Endothelial cell of umbilical vein (primary cell): ENCODE data around the gene PTPRT. TPM values are rescaled to one million over a fixed set of nuclear protein-coding genes. Genes with fewer than 3 reads are reported as not detected.

Experiments used
- BruUV-seq: library from RNA; stranded (reverse); fragments of 400-500 nt; replicated peaks from 2 replicates; lab custom pipeline; 2021; lab: Mats Ljungman, UMichigan
- CTCF ChIA-PET: fragments of 300-600, 350-600 bp; sonication (Branson Sonifier 250); formaldehyde crosslinking; loops from one replicate; lab custom pipeline; 2021; ENCODE audit warnings: antibody characterized with exemption, inconsistent platforms; lab: Charles Lee
- POLR2A ChIA-PET: fragments of 300-600, 350-600 bp; sonication (Branson Sonifier 250); formaldehyde crosslinking; loops from one replicate; lab custom pipeline; 2021; ENCODE audit warnings: antibody characterized with exemption, inconsistent platforms; lab: Charles Lee
- DNase-seq: peaks from one replicate; pipeline ENCODE4 v3.0.0-alpha.2; 2011; ENCODE audit warnings: low read depth, low spot score
- FAIRE-seq: peaks from 2 replicates; lab custom pipeline; 2011; peaks lifted over from hg19 to GRCh38; lab: Jason Lieb, UNC
- H2AFZ ChIP-seq: 2 replicates; pipeline ENCODE4 v1.6.0; 2012; ENCODE audit warnings: low read depth, low read length, control low read depth, inconsistent platforms
- H3K27ac ChIP-seq: 2 replicates; pipeline ENCODE4 v1.5.1; 2011; ENCODE audit warnings: low read depth, mild to moderate bottlenecking, control low read depth, low read length, moderate library complexity; ENCODE audit not compliant: insufficient read depth
- H3K27me3 ChIP-seq, 2 experiments: 2 replicates each; pipeline versions ENCODE4 v1.6.0 to v1.6.1; 2011; ENCODE audit warnings: low read length in 2 of 2, mixed read lengths in 1 of 2; ENCODE audit not compliant: control insufficient read depth in 2 of 2, insufficient read depth in 2 of 2
- H3K36me3 ChIP-seq, 2 experiments: 2 replicates in 1 of 2; 3 replicates in 1 of 2; pipeline ENCODE4 v1.5.1; 2011; ENCODE audit warnings: low read length in 2 of 2, mild to moderate bottlenecking in 1 of 2, moderate library complexity in 1 of 2; ENCODE audit not compliant: control insufficient read depth in 2 of 2, insufficient read depth in 2 of 2; ENCODE audit errors: extremely low read depth in 1 of 2
- H3K4me1 ChIP-seq: 3 replicates; pipeline ENCODE4 v1.5.1; 2011; ENCODE audit warnings: mild to moderate bottlenecking, low read length; ENCODE audit not compliant: control insufficient read depth, insufficient read depth; ENCODE audit errors: extremely low read depth
- H3K4me2 ChIP-seq: 2 replicates; pipeline ENCODE4 v1.6.1; 2011; ENCODE audit warnings: low read length, control low read depth, mixed read lengths; ENCODE audit not compliant: insufficient read depth
- H3K4me3 ChIP-seq, 3 experiments: fragments of 200-600 bp in 1 of 3; sonication (generic), shearing (Covaris generic) in 1 of 3; replicated peaks in 1 of 3; 2 replicates each; pipeline ENCODE4 v1.5.1; 2011 to 2016; ENCODE audit warnings: control low read depth in 3 of 3, low read length in 3 of 3, mild to moderate bottlenecking in 2 of 3, inconsistent platforms in 1 of 3, low read depth in 1 of 3, moderate library complexity in 1 of 3; ENCODE audit not compliant: insufficient read depth in 1 of 3
- H3K79me2 ChIP-seq: 2 replicates; pipeline ENCODE4 v1.6.0; 2012; ENCODE audit warnings: low read length, inconsistent platforms; ENCODE audit not compliant: control insufficient read depth, insufficient read depth
- H3K9ac ChIP-seq: replicated peaks from 2 replicates; pipeline ENCODE3; 2011; ENCODE audit warnings: low read length, control low read depth; ENCODE audit not compliant: insufficient read depth; ENCODE audit errors: extremely low read depth
- H3K9me1 ChIP-seq: replicated peaks from 3 replicates; pipeline ENCODE4 v1.6.0; 2011; ENCODE audit warnings: mild to moderate bottlenecking, low read length; ENCODE audit not compliant: control insufficient read depth, insufficient read depth; ENCODE audit errors: extremely low read depth
- H3K9me3 ChIP-seq: replicated peaks from 2 replicates; pipeline ENCODE4 v1.5.1; 2012; ENCODE audit warnings: low read length, inconsistent platforms; ENCODE audit not compliant: control insufficient read depth, insufficient read depth
- H4K20me1 ChIP-seq: replicated peaks from 2 replicates; pipeline ENCODE3; 2011; ENCODE audit warnings: mild to moderate bottlenecking, low read length; ENCODE audit not compliant: control insufficient read depth, insufficient read depth; ENCODE audit errors: extremely low read depth
- CTCF ChIP-seq, 2 donors: IDR thresholded peaks; 1 replicate in 1 of 2; 2 replicates in 1 of 2; pipeline ENCODE4 v1.5.1; 2011; ENCODE audit warnings: low read length in 2 of 2, mild to moderate bottlenecking in 2 of 2, moderate library complexity in 2 of 2, control low read depth in 1 of 2, inconsistent platforms in 1 of 2, low read depth in 1 of 2; ENCODE audit not compliant: insufficient read depth in 1 of 2; ENCODE audit errors: extremely low read depth in 1 of 2
- EZH2 ChIP-seq: IDR thresholded peaks from 2 replicates; pipeline ENCODE4 v1.6.1; 2012; ENCODE audit warnings: borderline replicate concordance, low read depth, mild to moderate bottlenecking, moderate library complexity, low read length, inconsistent platforms; ENCODE audit not compliant: severe bottlenecking
- FOS ChIP-seq: IDR thresholded peaks from 2 replicates; pipeline ENCODE4 v1.6.1; 2011; ENCODE audit warnings: mild to moderate bottlenecking, low read length, moderate library complexity, borderline replicate concordance; ENCODE audit not compliant: insufficient read depth
- GATA2 ChIP-seq: IDR thresholded peaks from 2 replicates; pipeline ENCODE4 v1.7.0; 2011; ENCODE audit warnings: low read depth, mild to moderate bottlenecking, moderate library complexity, mixed read lengths, low read length; ENCODE audit not compliant: insufficient read length, insufficient read depth
- JUN ChIP-seq: IDR thresholded peaks from 2 replicates; pipeline ENCODE4 v1.6.1; 2011; ENCODE audit warnings: borderline replicate concordance, low read depth; ENCODE audit not compliant: insufficient read length, insufficient read depth
- MYC ChIP-seq: IDR thresholded peaks from one replicate; pipeline ENCODE4 v1.6.1; 2011; ENCODE audit warnings: mild to moderate bottlenecking, low read depth, low read length
- POLR2A ChIP-seq: IDR thresholded peaks from 2 replicates; pipeline ENCODE4 v1.6.1; 2012; ENCODE audit warnings: low read depth, mild to moderate bottlenecking, control low read depth, low read length
- POLR2AphosphoS5 ChIP-seq: IDR thresholded peaks from 2 replicates; pipeline ENCODE4 v1.6.1; 2012; ENCODE audit warnings: low read depth, mild to moderate bottlenecking, control low read depth, low read length, moderate library complexity; ENCODE audit not compliant: insufficient read depth
- dilution Hi-C: fragments of 300-500 bp; cut with MboI; formaldehyde crosslinking; loops from one replicate; pipeline ENCODE4 v1.15.0; 2019; ENCODE audit warnings: low sequenced_read_pairs; ENCODE audit not compliant: extremely low pct_ligation_motif_present
- intact Hi-C: fragments of 100-400 bp; cut with micrococcal nuclease; formaldehyde crosslinking; loops from one replicate; pipeline ENCODE4 v1.10.0; 2022
- polyA plus RNA-seq, 4 experiments: library from polyadenylated mRNA; depleted of rRNA in 3 of 4; stranded (reverse) in 3 of 4; unstranded in 1 of 4; fragments of >200 nt; gene quantifications; 2 replicates each; pipeline versions ENCODE4 v1.2.1 to v1.2.3, GENCODE V29; 2011 to 2012; ENCODE audit warnings: missing spikeins in 1 of 4
- total RNA-seq: library from RNA; stranded (reverse); gene quantifications from 2 replicates; pipeline ENCODE4 v1.2.3, GENCODE V29; 2021
- TF ChIP-seq, protein P1 (sequence below): IDR thresholded peaks from 2 replicates; pipeline ENCODE4 v1.6.1; 2011; ENCODE audit not compliant: insufficient read depth, insufficient read length

The PTPRT gene
- total and polyA plus RNA-seq, 2 donors (not counting 3 experiments of a cell fraction or from before 2014, with no cell fraction given), result not detected

DNA sequence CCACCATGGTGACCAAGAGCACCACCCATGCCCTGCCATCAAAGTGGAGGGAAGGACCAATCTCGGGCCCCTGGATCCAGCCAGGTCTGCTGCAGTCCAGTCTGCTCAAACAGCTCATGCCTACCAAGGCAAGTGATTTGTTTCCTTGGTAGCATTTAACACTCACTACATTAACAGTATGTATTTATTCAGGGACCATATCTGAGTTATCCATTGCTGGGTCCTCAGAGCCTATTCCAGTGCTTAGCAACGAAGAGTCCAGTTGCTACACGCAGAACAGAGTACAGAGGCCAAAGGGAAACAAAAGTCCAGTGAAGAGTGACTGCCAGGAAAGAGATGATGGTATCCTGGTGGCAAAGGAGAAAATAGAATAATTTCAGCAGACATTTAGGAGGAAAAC, 352.2 kb downstream of the PTPRT start:
- H3K36me3 ChIP-seq, result no peaks in the 10 kb centered on the region
- FAIRE-seq (no peak), DNase-seq (no peak)
- H2AFZ ChIP-seq, result no peak overlapping the region
- H3K27me3 ChIP-seq, result no peaks in the 10 kb centered on the region
- dilution Hi-C loops, result no loop called here
- ChIA-PET CTCF (no interaction called here), POLR2A (no interaction called here)
- H3K4me2 ChIP-seq, result no peak overlapping the region
- no peaks in the 10 kb centered on the region for H3K4me1 ChIP-seq
- TF ChIP-seq POLR2AphosphoS5 (no peak), JUN (no peak), CTCF (IDR thresholded peaks at IDR 0.05; ENCODE audit: extremely low read depth in 1 of 2, insufficient read depth in 1 of 2, low read depth in 1 of 2, low read length in 2 of 2) (no peak), POLR2A (no peak), FOS (no peak), MYC (no peak), GATA2 (no peak), EZH2 (no peak)
- TF ChIP-seq, protein P1, sequence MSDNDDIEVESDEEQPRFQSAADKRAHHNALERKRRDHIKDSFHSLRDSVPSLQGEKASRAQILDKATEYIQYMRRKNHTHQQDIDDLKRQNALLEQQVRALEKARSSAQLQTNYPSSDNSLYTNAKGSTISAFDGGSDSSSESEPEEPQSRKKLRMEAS, result no peak
- no peak overlapping the region for H3K9ac ChIP-seq
- no TSS peak for BruUV-seq
- no peaks in the 10 kb centered on the region for H3K9me1 ChIP-seq
- no peak overlapping the region for H3K4me3 ChIP-seq
- H3K9me3 ChIP-seq, result peaks cover 6% of the 10 kb centered on the region
- intact Hi-C loops, result no loop called here
- no peaks in the 10 kb centered on the region for H3K79me2 ChIP-seq
- H3K27ac ChIP-seq, result no peak overlapping the region
- H4K20me1 ChIP-seq, result no peaks in the 10 kb centered on the region
